HCT116 (cell line): ENCODE data around the gene TAC4. TPM values are rescaled to one million over a fixed set of nuclear protein-coding genes. Genes with fewer than 3 reads are reported as not detected.
A peak's percentile ranks its signal among the peaks of the same experiment; 100 is the strongest.

Source experiments
- ATAC-seq: fragments of 200-7000 bp; cut with Tn5 transposase; 2 replicates; pipeline ENCODE4 v1.9.1; 2020; ENCODE audit warnings: mild to moderate bottlenecking, moderate library complexity
- BruUV-seq: library from RNA; stranded (reverse); fragments of 400-500 nt; replicated peaks from 2 replicates; lab custom pipeline; 2021; lab: Mats Ljungman, UMichigan
- CTCF ChIA-PET: fragments of 300-600 bp; sonication (Branson Sonifier 250); formaldehyde crosslinking; loops from one replicate; lab custom pipeline; 2021; ENCODE audit warnings: antibody characterized with exemption; lab: Charles Lee
- POLR2A ChIA-PET: fragments of 300-600, 350-600 bp; sonication (Branson Sonifier 250); formaldehyde crosslinking; loops from one replicate; lab custom pipeline; 2021; ENCODE audit warnings: antibody characterized with exemption; lab: Charles Lee
- RAD21 ChIA-PET, 2 experiments: fragments of 300-600 bp; sonication (Branson Sonifier 250); formaldehyde crosslinking; loops; one replicate each; lab custom pipeline; 2023; ENCODE audit warnings: low total read pairs in 2 of 2; ENCODE audit not compliant: uncharacterized antibody in 2 of 2, unreplicated experiment in 2 of 2, low non-redundant PET in 1 of 2; lab: Charles Lee
- DNase-seq: peaks from one replicate; pipeline ENCODE4 v3.0.0-alpha.2; 2010; ENCODE audit warnings: low read depth, low spot score
- H2AFZ ChIP-seq: fragments of 200-600 bp; shearing (Covaris generic), sonication (generic); 2 replicates; pipeline ENCODE4 v1.6.1; 2017; ENCODE audit warnings: low read depth, mixed run types, mixed read lengths, antibody characterized with exemption, low read length; ENCODE audit not compliant: poor library complexity, severe bottlenecking
- H3K27ac ChIP-seq: 2 replicates; pipeline ENCODE4 v1.5.1; 2012; ENCODE audit warnings: low read depth, low read length
- H3K27me3 ChIP-seq: fragments of 200-600 bp; sonication (generic); 2 replicates; pipeline ENCODE4 v1.6.1; 2016; ENCODE audit warnings: mixed run types, low read length, mixed read lengths; ENCODE audit not compliant: insufficient read depth
- H3K36me3 ChIP-seq, 2 experiments: fragments of 200-500 bp in 1 of 2; fragments of 200-600 bp in 1 of 2; sonication (Bioruptor generic) in 1 of 2; sonication (generic) in 1 of 2; 2 replicates each; pipeline versions ENCODE4 v1.5.1 to v1.6.1; 2014 to 2016; ENCODE audit warnings: low read length in 2 of 2, inconsistent platforms in 1 of 2, mixed read lengths in 1 of 2, mixed run types in 1 of 2; ENCODE audit not compliant: insufficient read depth in 2 of 2, control insufficient read depth in 1 of 2
- H3K4me1 ChIP-seq, 2 experiments: fragments of 200-600 bp in 1 of 2; sonication (generic) in 1 of 2; 2 replicates each; pipeline versions ENCODE4 v1.5.1 to v1.6.1; 2012 to 2017; ENCODE audit warnings: low read length in 2 of 2, inconsistent platforms in 1 of 2, mild to moderate bottlenecking in 1 of 2, mixed read lengths in 1 of 2, mixed run types in 1 of 2, moderate library complexity in 1 of 2; ENCODE audit not compliant: insufficient read depth in 2 of 2, control insufficient read depth in 1 of 2
- H3K4me2 ChIP-seq: fragments of 200-600 bp; sonication (generic); 2 replicates; pipeline ENCODE4 v1.6.1; 2017; ENCODE audit warnings: mixed run types, low read length, mixed read lengths
- H3K4me3 ChIP-seq, 2 experiments: fragments of 200-600 bp in 1 of 2; sonication (generic) in 1 of 2; replicated peaks in 1 of 2; 2 replicates each; pipeline ENCODE4 v1.5.1; 2011 to 2016; ENCODE audit warnings: low read length in 2 of 2, control low read depth in 1 of 2, low read depth in 1 of 2, mild to moderate bottlenecking in 1 of 2, mixed read lengths in 1 of 2, mixed run types in 1 of 2
- H3K79me2 ChIP-seq: fragments of 200-600 bp; sonication (generic); 2 replicates; pipeline ENCODE4 v1.6.1; 2017; ENCODE audit warnings: mild to moderate bottlenecking, mixed run types, low read length, moderate library complexity, mixed read lengths; ENCODE audit not compliant: insufficient read depth
- H3K9ac ChIP-seq: fragments of 200-600 bp; sonication (generic); 2 replicates; pipeline ENCODE4 v1.6.1; 2016; ENCODE audit warnings: low read length, mixed read lengths
- H3K9me2 ChIP-seq: fragments of 200-600 bp; sonication (generic), shearing (Covaris generic); 2 replicates; pipeline ENCODE4 v1.6.1; 2017; ENCODE audit warnings: mixed run types, mild to moderate bottlenecking, moderate library complexity; ENCODE audit not compliant: insufficient read depth
- H3K9me3 ChIP-seq, 2 experiments: fragments of 200-500 bp in 1 of 2; fragments of 200-600 bp in 1 of 2; sonication (Bioruptor generic) in 1 of 2; sonication (generic) in 1 of 2; 2 replicates each; pipeline ENCODE4 v1.6.1; 2014 to 2017; ENCODE audit warnings: low read length in 2 of 2, mixed read lengths in 2 of 2, inconsistent platforms in 1 of 2, low read depth in 1 of 2, mild to moderate bottlenecking in 1 of 2, mixed run types in 1 of 2, moderate library complexity in 1 of 2; ENCODE audit not compliant: control insufficient read depth in 1 of 2, insufficient read depth in 1 of 2
- H4K20me1 ChIP-seq: fragments of 200-600 bp; sonication (generic), shearing (Covaris generic); 2 replicates; pipeline ENCODE4 v1.6.1; 2017; ENCODE audit warnings: mixed run types, mild to moderate bottlenecking, moderate library complexity; ENCODE audit not compliant: insufficient read depth
- CBX3 ChIP-seq: IDR thresholded peaks from 2 replicates; pipeline ENCODE4 v1.6.1; 2012; ENCODE audit warnings: low read depth
- CTCF ChIP-seq, 3 experiments: fragments of 200-600 bp in 1 of 3; sonication (generic) in 1 of 3; IDR thresholded peaks in 2 of 3; conservative IDR thresholded peaks in 1 of 3; 2 replicates each; pipeline ENCODE4 v1.5.1; 2012 to 2017; ENCODE audit warnings: low read depth in 2 of 3, low read length in 2 of 3, antibody characterized with exemption in 1 of 3, borderline replicate concordance in 1 of 3, control low read depth in 1 of 3, mild to moderate bottlenecking in 1 of 3, mixed read lengths in 1 of 3, mixed run types in 1 of 3, moderate library complexity in 1 of 3; ENCODE audit not compliant: insufficient read depth in 1 of 3
- EZH2phosphoT487 ChIP-seq: fragments of 200-600 bp; IDR thresholded peaks from 2 replicates; pipeline ENCODE4 v1.6.1; 2018; ENCODE audit warnings: antibody characterized with exemption, borderline replicate concordance
- MAX ChIP-seq: IDR thresholded peaks from 2 replicates; pipeline ENCODE4 v1.6.1; 2012
- POLR2AphosphoS5 ChIP-seq: IDR thresholded peaks from 2 replicates; pipeline ENCODE4 v1.6.1; 2011; ENCODE audit warnings: mild to moderate bottlenecking, low read depth, low read length, moderate library complexity
- RAD21 ChIP-seq: IDR thresholded peaks from 2 replicates; pipeline ENCODE4 v1.6.1; 2012; ENCODE audit warnings: low read depth, mild to moderate bottlenecking
- SIN3A ChIP-seq: IDR thresholded peaks from 2 replicates; pipeline ENCODE4 v1.6.1; 2012; ENCODE audit warnings: low read depth
- YY1 ChIP-seq: IDR thresholded peaks from 2 replicates; pipeline ENCODE4 v1.6.1; 2011; ENCODE audit warnings: low read length, low read depth, moderate library complexity, mild to moderate bottlenecking; ENCODE audit not compliant: insufficient replicate concordance; ENCODE audit errors: extremely low read depth
- intact Hi-C: fragments of 100-400 bp; cut with micrococcal nuclease; formaldehyde crosslinking; loops from 2 replicates; pipeline ENCODE4 v1.10.0; 2022
- total RNA-seq: library from RNA; stranded (reverse); gene quantifications from one replicate; pipeline ENCODE4 v1.2.1, GENCODE V29; 2021; ENCODE audit not compliant: unreplicated experiment

The TAC4 gene
- total RNA-seq, 1 experiment from 2014 or later, result not detected

- H3K4me1 ChIP-seq, result no peaks in the 10 kb centered on the region
- ChIA-PET RAD21 (no interaction called here), POLR2A (interaction anchor here (0.6 kb wide), 1 partner anchor 215 kb away, joined by 3 read pairs; no protein-coding TSS in a partner anchor), CTCF (interaction anchor here (0.8 to 1.2 kb wide), 2 partner anchors 276 to 280 kb away, joined by 3 read pairs; no protein-coding TSS in a partner anchor)
- no peaks in the 10 kb centered on the region for H3K9me2 ChIP-seq
- TF ChIP-seq CBX3 (no peak), YY1 (no peak), EZH2phosphoT487 (no peak)
- intact Hi-C loops, result no loop called here
- no TSS peak for BruUV-seq
- H3K4me3 ChIP-seq, result no peak overlapping the region
- H3K79me2 ChIP-seq, result no peaks in the 10 kb centered on the region
- H3K9me3 ChIP-seq, result no peaks in the 10 kb centered on the region
- no peak overlapping the region for H2AFZ ChIP-seq
- no peaks in the 10 kb centered on the region; a peak in 1 of 4 replicates for H3K36me3 ChIP-seq
- H3K4me2 ChIP-seq, result no peak overlapping the region
- no peak overlapping the region for H3K9ac ChIP-seq
- no peaks in the 10 kb centered on the region for H4K20me1 ChIP-seq
- ATAC-seq, result no peak
- H3K27me3 ChIP-seq, result no peaks in the 10 kb centered on the region
- no peak for DNase-seq
- H3K27ac ChIP-seq, result no peak overlapping the region
Observed at GRCh38 chr17:49845321-49845720, 2.5 kb downstream of the TAC4 start.

GRCh38 chr17:49843774-49844350 lies 4.0 kb downstream of the TAC4 start:
- no peak overlapping the region for H3K27ac ChIP-seq
- CTCF ChIA-PET, result interaction anchor here (0.9 to 1.0 kb wide), 2 partner anchors 154 to 287 kb away, joined by 3 read pairs; no protein-coding TSS in a partner anchor

More at GRCh38 chr17:49843774-49844350, 4.0 kb downstream of the TAC4 start:
- no peak for DNase-seq
- TF ChIP-seq YY1, result no peak
- no peak for TF ChIP-seq MAX
- TF ChIP-seq SIN3A, result no peak
- TF ChIP-seq CTCF (IDR thresholded peaks at IDR 0.05 in 2 of 3, conservative IDR thresholded peaks at IDR 0.05 in 1 of 3; ENCODE audit: borderline replicate concordance in 1 of 3, insufficient read depth in 1 of 3, low read depth in 2 of 3, low read length in 2 of 3), result peak; percentile 43 to 90 (median 79); a peak in 5 of 6 replicates
- TF ChIP-seq POLR2AphosphoS5, result no peak
- peak; percentile 49 for TF ChIP-seq RAD21
- TF ChIP-seq, all 23 proteins: peak for 2
- Histone ChIP-seq H3K4me2 (no peak overlapping the region), H3K9ac (no peak overlapping the region), H3K4me1 (no peaks in the 10 kb centered on the region), H3K9me3 (no peaks in the 10 kb centered on the region), H3K9me2 (no peaks in the 10 kb centered on the region), H3K36me3 (no peaks in the 10 kb centered on the region; a peak in 1 of 4 replicates), H3K4me3 (no peak overlapping the region), H2AFZ (no peak overlapping the region), H3K27me3 (no peaks in the 10 kb centered on the region), H3K79me2 (no peaks in the 10 kb centered on the region), H4K20me1 (no peaks in the 10 kb centered on the region)
- peak; percentile 86 for ATAC-seq
- ChIA-PET RAD21 (no interaction called here), POLR2A (no interaction called here)
- intact Hi-C loops, result loop anchor here (1.0 to 5.0 kb wide), 2 partner anchors 137 to 287 kb away; partner anchors contain the start of gene SLC35B1
- no TSS peak for BruUV-seq
